GM12878 (cell line): ENCODE measurements around the gene PSMC3IP. TPM values are rescaled to one million over a fixed set of nuclear protein-coding genes. Genes with fewer than 3 reads are reported as not detected.
A peak's percentile ranks its signal among the peaks of the same experiment; 100 is the strongest.

Experiments
- ATAC-seq: fragments of 200-7000 bp; cut with Tn5 transposase; 3 replicates; pipeline ENCODE4 v1.9.1; 2020; ENCODE audit warnings: mild to moderate bottlenecking, moderate library complexity
- BruUV-seq: library from RNA; stranded (reverse); fragments of 400-500 nt; replicated peaks from 2 replicates; lab custom pipeline; 2021; lab: Mats Ljungman, UMichigan
- CTCF ChIA-PET: fragments of 300-600 bp; sonication (Branson Sonifier 250); formaldehyde crosslinking; extraction: SDS; loops from one replicate; lab custom pipeline; 2021; ENCODE audit warnings: inconsistent platforms; lab: Yijun Ruan, JAX
- POLR2A ChIA-PET: fragments of 350-600 bp; formaldehyde crosslinking; extraction: SDS; loops from one replicate; lab custom pipeline; 2021; ENCODE audit warnings: inconsistent platforms; lab: Charles Lee
- RAD21 ChIA-PET: fragments of 300-600 bp; sonication (Branson Sonifier 250); formaldehyde crosslinking; loops from one replicate; lab custom pipeline; 2023; ENCODE audit warnings: antibody characterized with exemption; ENCODE audit not compliant: unreplicated experiment; lab: Charles Lee
- SMC1A ChIA-PET: fragments of 300-600 bp; sonication (Branson Sonifier 250); formaldehyde crosslinking; loops from one replicate; lab custom pipeline; 2023; ENCODE audit not compliant: unreplicated experiment, uncharacterized antibody; lab: Charles Lee
- DNase-seq: peaks from one replicate; pipeline ENCODE4 v3.0.0-alpha.2; 2011; ENCODE audit warnings: low read depth, low spot score
- FAIRE-seq: peaks from 3 replicates; lab custom pipeline; 2011; peaks lifted over from hg19 to GRCh38; lab: Jason Lieb, UNC
- H2AFZ ChIP-seq: 2 replicates; pipeline ENCODE4 v1.6.0; 2011; ENCODE audit warnings: low read depth, low read length, control low read depth; ENCODE audit not compliant: control insufficient read depth
- H3K27ac ChIP-seq: 2 replicates; pipeline ENCODE4 v1.5.1; 2011; ENCODE audit warnings: control low read depth; ENCODE audit not compliant: control insufficient read depth, insufficient read depth
- H3K27me3 ChIP-seq, 2 experiments: replicated peaks in 1 of 2; 2 replicates each; pipeline versions ENCODE4 v1.6.0 to v1.6.1; 2011; ENCODE audit warnings: low read length in 1 of 2; ENCODE audit not compliant: control insufficient read depth in 2 of 2, insufficient read depth in 2 of 2
- H3K36me3 ChIP-seq, 2 experiments: 2 replicates each; pipeline ENCODE4 v1.5.1; 2011; ENCODE audit warnings: low read length in 1 of 2; ENCODE audit not compliant: control insufficient read depth in 2 of 2, insufficient read depth in 2 of 2
- H3K4me1 ChIP-seq: 2 replicates; pipeline ENCODE4 v1.6.1; 2011; ENCODE audit warnings: mild to moderate bottlenecking, low read length, moderate library complexity, mixed read lengths; ENCODE audit not compliant: control insufficient read depth, insufficient read depth
- H3K4me2 ChIP-seq: 2 replicates; pipeline ENCODE4 v1.6.0; 2011; ENCODE audit warnings: control low read depth; ENCODE audit not compliant: control insufficient read depth, insufficient read depth
- H3K4me3 ChIP-seq: fragments of 200-600 bp; sonication (generic); 2 replicates; pipeline ENCODE4 v1.5.1; 2016
- H3K79me2 ChIP-seq: 2 replicates; pipeline ENCODE4 v1.6.0; 2011; ENCODE audit warnings: low read length; ENCODE audit not compliant: control insufficient read depth, insufficient read depth
- H3K9ac ChIP-seq: 2 replicates; pipeline ENCODE4 v1.8.0; 2011; ENCODE audit warnings: low read length, control low read depth, mixed read lengths; ENCODE audit not compliant: control insufficient read depth, insufficient read depth
- H3K9me3 ChIP-seq: replicated peaks from 3 replicates; pipeline ENCODE4 v1.5.1; 2011; ENCODE audit warnings: mild to moderate bottlenecking, low read length; ENCODE audit not compliant: control insufficient read depth, insufficient read depth
- H4K20me1 ChIP-seq: 2 replicates; pipeline ENCODE4 v1.6.0; 2011; ENCODE audit not compliant: control insufficient read depth, insufficient read depth
- EP300 ChIP-seq, 2 experiments: fragments of 150-350 bp in 1 of 2; IDR thresholded peaks; 2 replicates each; pipeline ENCODE4 v1.6.1; 2011 to 2012; ENCODE audit warnings: low read depth in 2 of 2, low read length in 2 of 2, borderline replicate concordance in 1 of 2, improper control_type of control experiment in 1 of 2, inconsistent platforms in 1 of 2; ENCODE audit not compliant: control insufficient read depth in 1 of 2
- ETV6 ChIP-seq, 2 experiments: fragments of 450-650 bp in 1 of 2; IDR thresholded peaks in 1 of 2; conservative IDR thresholded peaks in 1 of 2; 2 replicates each; pipeline ENCODE4 v1.6.1; 2014; ENCODE audit warnings: antibody characterized with exemption in 1 of 2, borderline replicate concordance in 1 of 2, low read depth in 1 of 2, mild to moderate bottlenecking in 1 of 2, moderate library complexity in 1 of 2
- GATAD2B ChIP-seq: fragments of 450-650 bp; conservative IDR thresholded peaks from 2 replicates; pipeline ENCODE4 v1.6.1; 2017; ENCODE audit warnings: low read depth, mild to moderate bottlenecking, moderate library complexity
- NRF1 ChIP-seq: conservative IDR thresholded peaks from 2 replicates; pipeline ENCODE4 v1.6.1; 2011; ENCODE audit warnings: mild to moderate bottlenecking, low read depth, low read length, improper control_type of control experiment
- POLR2A ChIP-seq: IDR thresholded peaks from 2 replicates; pipeline ENCODE4 v1.6.1; 2011; ENCODE audit warnings: low read depth, mild to moderate bottlenecking, low read length
- RAD21 ChIP-seq: IDR thresholded peaks from 2 replicates; pipeline ENCODE4 v1.6.1; 2011; ENCODE audit warnings: mild to moderate bottlenecking, low read depth, low read length, moderate library complexity; ENCODE audit not compliant: insufficient read depth
- RELB ChIP-seq: fragments of 450-650 bp; IDR thresholded peaks from 2 replicates; pipeline ENCODE4 v1.6.1; 2017; ENCODE audit warnings: low read depth, mild to moderate bottlenecking, moderate library complexity
- REST ChIP-seq: IDR thresholded peaks from 2 replicates; pipeline ENCODE4 v1.6.1; 2012; ENCODE audit warnings: mild to moderate bottlenecking, low read depth, low read length
- SRF ChIP-seq, 2 experiments: IDR thresholded peaks; 2 replicates each; pipeline ENCODE4 v1.6.1; 2011; ENCODE audit warnings: low read depth in 2 of 2, low read length in 2 of 2, mild to moderate bottlenecking in 1 of 2, moderate library complexity in 1 of 2
- TBL1XR1 ChIP-seq: IDR thresholded peaks from 2 replicates; pipeline ENCODE4 v1.6.1; 2012; ENCODE audit warnings: low read depth, low read length, improper control_type of control experiment
- YBX1 ChIP-seq: fragments of 450-650 bp; IDR thresholded peaks from 2 replicates; pipeline ENCODE4 v1.6.1; 2016; ENCODE audit warnings: antibody characterized with exemption
- WGBS: methylation state at CpG from one replicate; pipeline ENCODE4 v1.1.6; 2016; ENCODE audit warnings: low lambda C conversion rate; ENCODE audit not compliant: insufficient replicate concordance, insufficient coverage; ENCODE audit errors: missing lambda C conversion rate; 5-methylcytosine and 5-hydroxymethylcytosine counted together
- in situ Hi-C: fragments of 300-500 bp; cut with MboI; formaldehyde crosslinking; loops from 9 replicates; pipeline ENCODE4 v1.14.3; 2018; ENCODE audit warnings: mixed read lengths
- intact Hi-C: fragments of 100-400 bp; cut with micrococcal nuclease; formaldehyde crosslinking; loops from one replicate; pipeline ENCODE4 v1.14.2; 2022; ENCODE audit not compliant: unreplicated experiment
- polyA plus RNA-seq, 11 experiments: library from polyadenylated mRNA; depleted of rRNA in 4 of 11; unstranded in 6 of 11; stranded (reverse) in 5 of 11; fragments of >200 nt; fragmentation: Nextera tagmentation in 4 of 11; fragmentation: Illumina TruSeq in 1 of 11; extraction: Ambion mirVana in 4 of 11; extraction: Trizol in 1 of 11; gene quantifications; 1 replicate in 1 of 11; 2 replicates in 10 of 11; pipeline versions ENCODE4 v1.2.1 to v1.2.3, GENCODE V29; 2011 to 2016; ENCODE audit warnings: inconsistent platforms in 2 of 11, missing spikeins in 2 of 11, low read depth in 1 of 11
- total RNA-seq, 4 experiments: library from RNA; depleted of rRNA in 3 of 4; stranded (reverse); fragments of >200 nt in 3 of 4; fragmentation: Illumina TruSeq in 1 of 4; extraction: Trizol in 1 of 4; gene quantifications; 2 replicates each; pipeline versions ENCODE4 v1.2.1 to v1.2.3, GENCODE V29; 2013 to 2021
- TF ChIP-seq, protein P1 (sequence below): fragments of 450-650 bp; IDR thresholded peaks from 2 replicates; pipeline ENCODE4 v1.6.1; 2016; ENCODE audit warnings: mild to moderate bottlenecking

Gene PSMC3IP
- total and polyA plus RNA-seq, 10 of the 15 experiments (the other 5 are each of a cell fraction or from before 2014, with no cell fraction given): 6.8 to 34.5 (median 17.7) TPM

- TF ChIP-seq, protein P1, sequence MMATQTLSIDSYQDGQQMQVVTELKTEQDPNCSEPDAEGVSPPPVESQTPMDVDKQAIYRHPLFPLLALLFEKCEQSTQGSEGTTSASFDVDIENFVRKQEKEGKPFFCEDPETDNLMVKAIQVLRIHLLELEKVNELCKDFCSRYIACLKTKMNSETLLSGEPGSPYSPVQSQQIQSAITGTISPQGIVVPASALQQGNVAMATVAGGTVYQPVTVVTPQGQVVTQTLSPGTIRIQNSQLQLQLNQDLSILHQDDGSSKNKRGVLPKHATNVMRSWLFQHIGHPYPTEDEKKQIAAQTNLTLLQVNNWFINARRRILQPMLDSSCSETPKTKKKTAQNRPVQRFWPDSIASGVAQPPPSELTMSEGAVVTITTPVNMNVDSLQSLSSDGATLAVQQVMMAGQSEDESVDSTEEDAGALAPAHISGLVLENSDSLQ: no peak
- TF ChIP-seq SRF (IDR thresholded peaks at IDR 0.05; ENCODE audit: low read depth in 2 of 2, low read length in 2 of 2) (0 out of 4 replicates have a peak, but pooled peaks of 1 of the 2 experiments have one; percentile 18), EP300 (IDR thresholded peaks at IDR 0.05; ENCODE audit: borderline replicate concordance in 1 of 2, control insufficient read depth in 1 of 2, low read depth in 2 of 2, low read length in 2 of 2) (no peak), POLR2A (peak; percentile 71; the same call in 1 of the 2 replicates), YBX1 (no peak)
These were observed 29.3 kb downstream of the PSMC3IP start (continued) for GRCh38 chr17:42548070-42548837.

DNA sequence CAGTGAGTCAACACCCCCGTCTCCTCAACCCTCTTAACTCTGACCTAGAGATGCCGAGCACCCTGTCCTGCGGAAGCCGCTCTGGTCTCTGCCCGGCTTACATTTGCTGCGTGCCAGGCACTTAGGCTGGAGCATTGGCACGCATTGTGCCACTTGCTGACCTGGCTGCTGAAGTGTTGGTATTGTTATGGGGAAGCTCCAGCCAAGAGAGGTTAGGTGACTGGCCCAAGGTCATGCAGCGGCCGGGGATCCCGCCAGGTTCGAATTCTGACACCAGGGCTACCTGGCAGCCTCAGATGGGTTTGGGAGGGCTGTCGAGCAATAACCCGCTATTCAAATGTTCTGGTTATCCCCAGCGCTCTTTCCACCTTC, 29.8 kb downstream of the PSMC3IP start:
- FAIRE-seq: no peak
- no peak overlapping the region for H3K27ac ChIP-seq
- H2AFZ ChIP-seq: no peak overlapping the region
- H3K79me2 ChIP-seq: no peaks in the 10 kb centered on the region
- DNase-seq: no peak
- WGBS: 84% methylated on average over 14 of the region's 14 CpGs
- H3K27me3 ChIP-seq: no peaks in the 10 kb centered on the region
- H3K4me1 ChIP-seq: peaks cover 11% of the 10 kb centered on the region
- H4K20me1 ChIP-seq: no peaks in the 10 kb centered on the region
- in situ Hi-C loops (no loop called here), intact Hi-C loops (loop anchor here (5.0 kb wide), 1 partner anchor 215 kb away; the partner anchor contains the start of gene RAMP2)
- BruUV-seq: no TSS peak
- H3K4me2 ChIP-seq: 0 out of 2 replicates have a peak overlapping the region, but pooled peaks have one; percentile 92
- ChIA-PET SMC1A (interaction anchor here (1.2 to 2.0 kb wide), 5 partner anchors 11 to 277 kb away, joined by 3 to 11 read pairs (median 5); partner anchors contain the start of genes BECN1, MLX and NAGLU), CTCF (interaction anchor here (1.0 to 3.0 kb wide), 13 partner anchors 11 to 299 kb away, joined by 3 to 21 read pairs (median 4); partner anchors contain the start of genes MLX, NAGLU and PSMC3IP), RAD21 (interaction anchor here (0.6 to 2.0 kb wide), 10 partner anchors 12 to 450 kb away, joined by 3 to 11 read pairs (median 4); partner anchors contain the start of genes BECN1, NAGLU, PSMC3IP and RPL27), POLR2A (interaction anchor here (1.1 to 1.6 kb wide), 4 partner anchors 11 to 108 kb away, joined by 4 to 11 read pairs (median 5); partner anchors contain the start of genes NAGLU and PSMC3IP)
- H3K9ac ChIP-seq: no peak overlapping the region
- ATAC-seq: no peak
- H3K36me3 ChIP-seq: no peaks in the 10 kb centered on the region; a peak in 2 of 4 replicates
- no peak overlapping the region for H3K4me3 ChIP-seq
- H3K9me3 ChIP-seq: no peaks in the 10 kb centered on the region
- TF ChIP-seq ETV6 (conservative IDR thresholded peaks at IDR 0.05 in 1 of 2, IDR thresholded peaks at IDR 0.05 in 1 of 2; ENCODE audit: borderline replicate concordance in 1 of 2, low read depth in 1 of 2) (no peak), RELB (no peak), GATAD2B (no peak), NRF1 (no peak), RAD21 (no peak), TBL1XR1 (no peak), REST (no peak)
